NCI-H526 (cell line): ENCODE measurements around the gene LAIR1.

ENCODE experiments used
- DNase-seq, 2 experiments: peaks; one replicate each; lab custom pipeline; 2025; lab: John Stamatoyannopoulos, UW

Gene LAIR1

DNA sequence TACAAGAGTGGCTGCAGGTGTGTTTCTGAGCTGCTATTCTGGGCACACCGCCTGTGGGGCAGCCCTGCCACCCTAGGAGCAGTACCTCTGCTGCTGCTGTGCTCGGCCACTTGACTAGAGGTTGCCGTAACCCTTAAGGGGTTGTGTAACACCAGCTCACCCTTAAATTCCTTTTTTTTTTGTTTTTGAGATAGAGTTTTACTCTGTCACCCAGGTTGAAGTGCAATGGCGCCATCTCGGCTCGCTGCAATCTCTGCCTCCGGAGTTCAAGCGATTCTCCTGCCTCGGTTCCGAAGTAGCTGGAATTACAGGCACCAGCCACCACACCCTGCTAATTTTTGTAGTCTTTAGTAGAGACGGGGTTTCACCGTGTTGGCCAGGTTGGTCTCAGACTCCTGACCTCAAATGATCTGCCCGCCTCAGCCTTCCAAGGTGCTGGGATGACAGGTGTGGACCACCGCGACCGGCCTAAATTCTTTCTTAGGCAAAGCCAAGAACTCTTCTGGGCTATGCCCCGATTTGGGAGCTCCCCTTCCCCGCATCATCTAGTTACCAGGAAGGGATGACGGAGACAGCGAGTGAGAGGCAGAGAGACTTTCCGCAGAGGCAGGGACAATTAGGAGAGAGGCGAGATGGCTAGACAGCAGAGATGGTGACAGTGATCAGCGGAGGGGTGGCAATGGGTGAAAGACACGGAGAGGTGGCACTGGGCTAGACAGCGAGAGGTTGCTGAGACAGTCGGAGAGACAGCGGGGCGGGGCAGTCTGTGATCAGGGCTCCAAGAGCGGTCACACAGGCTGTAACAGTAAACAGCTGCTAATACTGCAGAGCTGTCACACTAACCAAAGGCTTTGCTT lies 47.4 kb downstream of the LAIR1 start:
- no peak for DNase-seq

DNA sequence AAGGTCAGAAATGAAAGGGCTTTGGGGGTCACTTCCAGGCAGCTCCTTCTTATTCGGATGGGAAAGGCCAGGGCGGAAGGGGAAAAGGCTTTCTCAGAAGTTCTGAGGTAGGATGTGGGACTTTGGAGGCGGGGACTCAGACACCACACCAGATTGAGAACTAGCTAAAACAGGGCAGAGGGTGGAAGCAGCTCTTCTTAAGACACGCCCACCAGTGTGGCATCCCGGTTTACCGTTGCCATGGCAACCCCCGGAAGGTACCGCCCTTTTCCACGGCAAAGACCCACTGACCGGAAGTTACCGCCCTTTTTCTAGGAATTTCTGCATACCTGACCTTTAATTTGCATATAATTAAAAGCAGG lies 48.0 kb downstream of the LAIR1 start:
- DNase-seq, result peak in 1 of 2 experiments; percentile 73

DNA sequence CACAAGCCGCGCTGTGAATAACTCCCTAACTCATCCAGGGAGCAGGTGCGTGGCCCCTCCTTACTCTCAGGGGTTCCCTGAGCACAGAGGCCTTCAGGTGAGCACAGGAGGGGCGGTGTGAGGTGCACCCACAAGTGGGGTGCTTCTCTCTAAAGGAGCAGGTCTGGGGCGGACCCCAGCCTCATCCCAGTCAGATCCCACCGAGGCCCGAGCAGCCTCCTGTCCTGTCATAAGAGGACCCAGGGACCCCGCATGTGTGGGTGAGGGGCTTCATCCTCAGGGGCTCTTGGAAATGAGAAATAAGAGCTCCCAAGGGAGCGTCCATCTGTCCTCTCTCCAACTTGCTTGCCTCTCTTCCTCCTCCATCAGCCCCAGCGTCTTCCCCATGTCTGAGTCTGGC lies 48.8 kb downstream of the LAIR1 start:
- no peak for DNase-seq

- DNase-seq, result no peak
These were observed 52.0 kb downstream of the LAIR1 start, which contains the start of gene LILRA5 for GRCh38 chr19:54312436-54313377. Gene LILRA5, minus strand, starts transcription at chr19:54313166. Its CDS starts 147 bp downstream, at chr19:54313019.

DNA sequence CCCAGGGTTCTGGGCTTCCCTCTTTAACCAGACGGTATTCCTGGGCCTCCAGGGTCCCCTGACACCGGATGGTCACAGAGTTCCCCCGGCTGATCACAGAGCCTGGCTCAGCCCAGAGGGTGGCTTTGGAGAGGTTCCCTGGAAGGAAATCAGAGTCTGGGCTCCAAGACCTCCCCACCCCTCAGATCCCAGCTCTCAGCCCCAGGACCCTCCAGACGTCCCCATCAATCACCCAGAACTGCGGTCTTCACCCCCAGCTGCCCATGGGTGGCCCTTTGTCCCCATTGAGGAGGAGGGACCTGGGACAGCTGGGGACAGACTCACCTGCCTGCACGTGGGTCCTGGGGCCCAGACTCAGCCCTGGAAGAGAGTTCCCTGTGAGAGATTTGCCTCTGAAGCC lies 52.7 kb downstream of the LAIR1 start:
- no peak for DNase-seq

GRCh38 chr19:54311486-54311885 lies 53.2 kb downstream of the LAIR1 start:
- DNase-seq, result no peak

- DNase-seq, result no peak
These were observed 54.2 kb downstream of the LAIR1 start for GRCh38 chr19:54310543-54310942.

GRCh38 chr19:54309811-54310210 lies 54.9 kb downstream of the LAIR1 start:
- no peak for DNase-seq

DNA sequence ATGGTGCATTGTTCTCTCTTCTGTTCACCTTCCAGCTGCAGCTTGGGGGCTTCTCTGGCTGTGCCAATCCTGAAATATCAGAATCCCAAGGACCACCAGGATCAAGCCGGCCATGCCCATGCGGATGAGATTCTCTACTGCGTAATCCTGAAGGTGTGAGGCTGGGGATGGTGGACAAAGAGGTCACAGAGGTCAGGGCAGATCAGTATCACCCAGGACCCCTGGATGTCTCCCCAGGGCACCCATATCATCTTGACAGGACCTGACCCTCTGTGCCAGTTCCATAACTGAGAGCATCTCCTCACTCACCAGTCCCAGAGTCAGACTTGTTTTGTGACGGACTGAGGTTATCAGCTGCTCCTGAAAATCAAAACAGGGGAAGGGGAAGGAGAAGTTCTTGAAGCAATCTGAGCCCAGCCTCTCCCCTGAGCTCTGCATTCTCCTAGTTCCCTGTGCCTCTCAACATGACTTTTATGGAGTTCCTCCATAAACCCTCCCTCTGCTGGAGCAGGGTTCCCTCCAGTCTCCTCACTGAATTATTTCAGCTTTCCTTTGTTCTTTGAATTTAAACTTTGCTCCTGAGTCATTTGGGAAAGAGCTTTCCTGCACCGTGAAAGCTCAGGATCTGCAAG lies 57.2 kb downstream of the LAIR1 start:
- no peak for DNase-seq

GRCh38 chr19:54305141-54305540 lies 59.6 kb downstream of the LAIR1 start:
- DNase-seq, result no peak

DNA sequence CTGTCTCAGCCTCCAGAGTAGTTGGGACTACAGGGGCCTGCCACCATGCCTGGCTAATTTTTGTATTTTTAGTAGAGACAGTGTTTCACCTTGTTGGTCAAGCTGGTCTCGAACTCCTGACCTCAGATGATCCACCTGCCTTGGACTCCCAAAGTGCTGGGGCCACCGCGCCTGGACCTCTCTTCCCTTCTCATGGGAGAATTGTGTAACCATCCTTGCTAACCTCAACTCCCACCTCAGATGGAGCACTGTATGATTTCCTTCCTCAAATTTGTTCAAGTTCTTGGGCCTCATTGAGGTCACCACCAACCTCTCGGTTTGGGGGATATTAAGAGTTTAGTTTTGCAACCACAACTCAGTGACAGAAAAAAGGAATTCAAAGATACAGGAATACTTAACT lies 62.5 kb downstream of the LAIR1 start:
- no peak for DNase-seq
